NCI-H146 (cell line): ENCODE data around the gene CIPC.

Experiments
- DNase-seq: peaks from one replicate; lab custom pipeline; 2025; lab: John Stamatoyannopoulos, UW

Gene CIPC

GRCh38 chr14:77126461-77126990, 28.5 kb downstream of the CIPC start:
- no peak for DNase-seq

- no peak for DNase-seq
Observed at GRCh38 chr14:77128414-77128891, 30.4 kb downstream of the CIPC start.

- no peak for DNase-seq
Observed at GRCh38 chr14:77130386-77130785, 32.3 kb downstream of the CIPC start.

- DNase-seq: no peak
Observed at GRCh38 chr14:77131206-77131605, 33.1 kb downstream of the CIPC start.

- DNase-seq: no peak
Observed at GRCh38 chr14:77131871-77132486, 33.9 kb downstream of the CIPC start.

GRCh38 chr14:77133720-77134338, 35.8 kb downstream of the CIPC start:
- no peak for DNase-seq

GRCh38 chr14:77139022-77139421, 41.0 kb downstream of the CIPC start:
- DNase-seq: no peak

GRCh38 chr14:77139540-77140358, 41.7 kb downstream of the CIPC start:
- peak; percentile 72 for DNase-seq

GRCh38 chr14:77140359-77141213, 42.5 kb downstream of the CIPC start:
- peak; percentile 38 for DNase-seq

GRCh38 chr14:77141214-77142004, 43.4 kb downstream of the CIPC start, which contains the start of gene ZDHHC22:
ZDHHC22 (minus strand) TSS chr14:77141791; CDS start chr14:77139738, 2,053 bp downstream.
- DNase-seq: peak; percentile 56

GRCh38 chr14:77142005-77142800, 44.1 kb downstream of the CIPC start:
- no peak for DNase-seq

GRCh38 chr14:77143071-77143470, 45.0 kb downstream of the CIPC start:
- no peak for DNase-seq

- DNase-seq: no peak
Observed at GRCh38 chr14:77144412-77145115, 46.5 kb downstream of the CIPC start.

- no peak for DNase-seq
Observed at GRCh38 chr14:77145975-77146740, 48.1 kb downstream of the CIPC start.

GRCh38 chr14:77148510-77149231, 50.6 kb downstream of the CIPC start:
- DNase-seq: no peak

GRCh38 chr14:77151245-77151644, 53.2 kb downstream of the CIPC start:
- DNase-seq: peak; percentile 42

- DNase-seq: peak; percentile 48
Observed at GRCh38 chr14:77151918-77152588, 54.0 kb downstream of the CIPC start.
